ENCODE data around the gene PPP1R37.

Gene PPP1R37

DNA sequence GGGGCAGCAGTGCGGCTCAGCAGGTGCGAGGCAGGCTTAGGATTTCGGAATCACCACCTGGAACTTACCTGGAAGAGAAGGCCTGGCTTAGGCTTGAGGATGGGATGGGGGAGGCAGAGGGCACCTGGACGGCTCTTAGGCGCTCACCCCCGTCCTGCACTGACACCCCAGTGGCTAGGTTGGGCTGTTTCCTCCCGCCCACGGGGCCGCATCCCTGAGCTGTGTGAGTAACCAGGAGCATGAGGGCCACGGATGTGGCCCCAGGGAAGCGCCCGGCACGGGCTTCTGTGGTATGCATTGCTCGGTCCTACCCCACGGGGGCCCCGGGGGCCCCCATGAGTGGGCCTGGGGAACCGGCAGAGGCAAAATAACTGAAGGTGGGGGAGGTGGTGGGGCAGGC, 70.2 kb downstream of the PPP1R37 start:
- Histone ChIP-seq H3K4me2 (ENCODE audit: insufficient read depth, low read length, poor library complexity, severe bottlenecking) (no peak overlapping the region), H3K9me3 (replicated peaks in 1 of 2; ENCODE audit: control insufficient read depth in 2 of 2, insufficient read depth in 1 of 2, low read depth in 1 of 2, low read length in 2 of 2) (no peaks in the 10 kb centered on the region), H3K27ac (replicated peaks; ENCODE audit: low read length) (no peak overlapping the region), H4K91ac (ENCODE audit: low read depth, low read length, poor library complexity) (no peak overlapping the region), H3K4me1 (ENCODE audit: control insufficient read depth in 2 of 2, insufficient read depth in 1 of 2, low read depth in 1 of 2, low read length in 2 of 2) (peaks cover 1 to 15% of the 10 kb centered on the region in 2 donors), H4K8ac (ENCODE audit: low read depth, low read length) (no peak overlapping the region), H3K4ac (ENCODE audit: low read length) (no peak overlapping the region), H2BK5ac (ENCODE audit: low read length) (peak overlapping the region; percentile 39), H3K27me3 (ENCODE audit: control insufficient read depth in 3 of 3, insufficient read depth in 3 of 3, low read depth in 1 of 3, low read length in 3 of 3) (peaks cover 0 to 29% (median 2%) of the 10 kb centered on the region in 3 experiments), H2BK15ac (ENCODE audit: low read length) (no peak overlapping the region), H3K79me1 (ENCODE audit: low read depth, low read length) (peaks cover 2% of the 10 kb centered on the region), H3K23ac (ENCODE audit: low read depth, low read length, poor library complexity) (no peak overlapping the region), H3K9ac (ENCODE audit: low read depth, low read length, poor library complexity) (no peak overlapping the region), H2BK12ac (ENCODE audit: low read length) (no peak overlapping the region), H2AFZ (ENCODE audit: low read length) (no peak overlapping the region), H3K4me3 (ENCODE audit: low read length in 2 of 2) (no peak overlapping the region), H3K14ac (ENCODE audit: low read length) (no peak overlapping the region), H3K36me3 (replicated peaks in 1 of 2; ENCODE audit: control insufficient read depth in 2 of 2, insufficient read depth in 2 of 2, low read length in 2 of 2) (no peaks in the 10 kb centered on the region), H2BK120ac (ENCODE audit: low read depth, low read length) (no peak overlapping the region), H2AK5ac (ENCODE audit: low read depth, low read length) (peak overlapping the region; percentile 98), H3K18ac (ENCODE audit: low read length) (no peak overlapping the region)
- no CpG with 5 or more reads among the region's 17 CpGs for WGBS, 2 donors (ENCODE audit: extremely low coverage in 2 of 2, insufficient read length in 2 of 2, insufficient replicate concordance in 1 of 2)
- no peak for DNase-seq (ENCODE audit: low spot score)

DNA sequence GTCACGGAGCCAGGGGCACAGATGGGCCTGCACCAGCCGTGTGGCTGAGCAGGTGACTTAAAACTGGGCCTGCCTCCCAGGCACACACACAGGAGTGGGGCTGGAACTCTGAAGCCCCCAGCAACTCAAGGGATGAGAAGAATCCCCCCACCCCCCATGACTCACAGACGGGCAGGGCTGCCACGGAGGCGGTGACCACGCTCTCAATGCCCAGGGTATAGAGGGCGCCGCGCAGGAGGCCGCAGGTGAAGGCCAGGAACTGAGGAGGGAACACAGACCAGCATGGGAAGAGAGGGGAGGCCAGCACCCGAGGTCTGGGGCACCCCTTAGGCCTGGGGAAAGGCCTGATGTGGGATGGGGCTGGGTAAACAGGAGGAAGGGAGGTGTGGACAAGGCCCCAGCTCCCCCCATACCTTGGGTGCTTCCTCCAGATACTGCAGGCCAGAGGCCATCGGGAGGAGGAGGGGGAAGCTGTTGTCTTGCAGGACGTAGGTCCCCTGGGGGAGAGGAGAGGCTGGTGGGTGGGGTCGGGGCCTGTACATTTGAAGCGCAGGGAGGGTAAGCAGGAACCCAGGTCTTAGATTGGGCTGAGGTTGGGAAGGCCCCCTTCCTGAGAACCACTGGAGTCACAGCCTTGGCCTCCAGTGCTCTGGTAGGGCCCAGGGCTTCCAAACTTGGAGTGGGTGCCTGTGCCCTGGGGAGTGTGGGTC, 70.9 kb downstream of the PPP1R37 start:
- H2AFZ ChIP-seq (ENCODE audit: low read length), result no peak overlapping the region
- peaks cover 1 to 15% of the 10 kb centered on the region in 2 donors for H3K4me1 ChIP-seq (ENCODE audit: control insufficient read depth in 2 of 2, insufficient read depth in 1 of 2, low read depth in 1 of 2, low read length in 2 of 2)
- peak overlapping the region; percentile 34 for H3K9ac ChIP-seq (ENCODE audit: low read depth, low read length, poor library complexity)
- DNase-seq (ENCODE audit: low spot score), result no peak
- H2BK15ac ChIP-seq (ENCODE audit: low read length), result no peak overlapping the region
- H2BK5ac ChIP-seq (ENCODE audit: low read length), result peak overlapping the region; percentile 53
- H3K4ac ChIP-seq (ENCODE audit: low read length), result no peak overlapping the region
- no peak overlapping the region for H4K91ac ChIP-seq (ENCODE audit: low read depth, low read length, poor library complexity)
- no peak overlapping the region for H4K8ac ChIP-seq (ENCODE audit: low read depth, low read length)
- no peaks in the 10 kb centered on the region for H3K36me3 ChIP-seq (replicated peaks in 1 of 2; ENCODE audit: control insufficient read depth in 2 of 2, insufficient read depth in 2 of 2, low read length in 2 of 2)
- H3K79me1 ChIP-seq (ENCODE audit: low read depth, low read length), result peaks cover 2% of the 10 kb centered on the region
- peak overlapping the region; percentile 63 for H2AK5ac ChIP-seq (ENCODE audit: low read depth, low read length)
- no CpG with 5 or more reads among the region's 15 CpGs for WGBS, 2 donors (ENCODE audit: extremely low coverage in 2 of 2, insufficient read length in 2 of 2, insufficient replicate concordance in 1 of 2)
- peak overlapping the region; percentile 56 for H3K14ac ChIP-seq (ENCODE audit: low read length)
- no peaks in the 10 kb centered on the region for H3K9me3 ChIP-seq (replicated peaks in 1 of 2; ENCODE audit: control insufficient read depth in 2 of 2, insufficient read depth in 1 of 2, low read depth in 1 of 2, low read length in 2 of 2)
- no peak overlapping the region for H3K27ac ChIP-seq (replicated peaks; ENCODE audit: low read length)
- no peak overlapping the region for H3K23ac ChIP-seq (ENCODE audit: low read depth, low read length, poor library complexity)
- no peak overlapping the region for H3K18ac ChIP-seq (ENCODE audit: low read length)
- H2BK120ac ChIP-seq (ENCODE audit: low read depth, low read length), result no peak overlapping the region
- peaks cover 0 to 24% (median 2%) of the 10 kb centered on the region in 3 experiments for H3K27me3 ChIP-seq (ENCODE audit: control insufficient read depth in 3 of 3, insufficient read depth in 3 of 3, low read depth in 1 of 3, low read length in 3 of 3)
- no peak overlapping the region for H3K4me2 ChIP-seq (ENCODE audit: insufficient read depth, low read length, poor library complexity, severe bottlenecking)
- H2BK12ac ChIP-seq (ENCODE audit: low read length), result no peak overlapping the region
- H3K4me3 ChIP-seq (ENCODE audit: low read length in 2 of 2), result no peak overlapping the region

DNA sequence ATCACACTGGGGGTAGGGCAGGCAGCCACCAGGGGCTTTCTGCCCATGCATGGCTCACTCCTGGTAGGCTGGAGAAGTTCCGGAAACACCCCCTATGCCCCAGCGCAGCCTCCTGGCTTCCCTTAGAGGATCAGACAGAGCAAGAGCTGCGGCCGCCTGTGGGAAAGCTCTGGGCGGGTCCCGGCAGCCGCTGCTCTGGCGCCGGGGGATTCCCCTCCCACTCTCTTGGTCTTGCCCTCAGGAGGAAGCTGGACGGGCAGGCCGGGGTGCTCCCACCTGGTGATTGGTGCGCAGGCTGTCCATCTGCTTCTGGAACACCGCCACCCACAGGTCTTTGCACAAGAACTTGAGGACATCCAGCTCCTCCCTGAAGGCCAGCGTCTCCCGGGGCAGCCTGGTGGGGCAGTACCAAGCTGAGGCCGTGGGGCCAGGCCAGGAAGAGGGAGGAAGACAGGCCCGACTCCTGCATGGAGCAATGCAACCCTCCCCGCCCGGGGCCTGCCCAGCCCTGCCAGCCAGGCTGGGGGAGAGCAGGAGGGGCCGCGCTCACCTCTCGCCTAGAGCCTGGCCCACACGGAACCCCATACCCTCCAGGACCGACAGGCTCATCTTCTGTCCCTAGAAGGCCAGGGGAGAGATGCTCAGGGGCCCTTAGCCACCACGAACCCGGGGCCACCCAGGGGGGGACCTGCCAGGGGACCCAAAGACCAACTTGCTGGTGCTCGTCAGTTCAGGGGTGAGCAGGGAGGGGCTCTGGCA, 71.8 kb downstream of the PPP1R37 start:
- peaks cover 0 to 17% (median 2%) of the 10 kb centered on the region in 3 experiments for H3K27me3 ChIP-seq (ENCODE audit: control insufficient read depth in 3 of 3, insufficient read depth in 3 of 3, low read depth in 1 of 3, low read length in 3 of 3)
- no peak overlapping the region for H2BK12ac ChIP-seq (ENCODE audit: low read length)
- WGBS, 2 donors (ENCODE audit: extremely low coverage in 2 of 2, insufficient read length in 2 of 2, insufficient replicate concordance in 1 of 2), result no CpG with 5 or more reads among the region's 27 CpGs
- no peak overlapping the region for H3K4ac ChIP-seq (ENCODE audit: low read length)
- no peak overlapping the region for H2AFZ ChIP-seq (ENCODE audit: low read length)
- H2BK120ac ChIP-seq (ENCODE audit: low read depth, low read length), result no peak overlapping the region
- peaks cover 2% of the 10 kb centered on the region for H3K79me1 ChIP-seq (ENCODE audit: low read depth, low read length)
- DNase-seq (ENCODE audit: low spot score), result no peak
- H2AK5ac ChIP-seq (ENCODE audit: low read depth, low read length), result peak overlapping the region; percentile 75
- no peak overlapping the region for H4K8ac ChIP-seq (ENCODE audit: low read depth, low read length)
- H2BK15ac ChIP-seq (ENCODE audit: low read length), result no peak overlapping the region
- no peak overlapping the region for H3K4me2 ChIP-seq (ENCODE audit: insufficient read depth, low read length, poor library complexity, severe bottlenecking)
- no peak overlapping the region for H3K27ac ChIP-seq (replicated peaks; ENCODE audit: low read length)
- H3K9ac ChIP-seq (ENCODE audit: low read depth, low read length, poor library complexity), result peak overlapping the region; percentile 60
- no peaks in the 10 kb centered on the region for H3K36me3 ChIP-seq (replicated peaks in 1 of 2; ENCODE audit: control insufficient read depth in 2 of 2, insufficient read depth in 2 of 2, low read length in 2 of 2)
- peak overlapping the region; percentile 68 for H3K23ac ChIP-seq (ENCODE audit: low read depth, low read length, poor library complexity)
- peak overlapping the region; percentile 48 for H3K18ac ChIP-seq (ENCODE audit: low read length)
- peaks cover 1 to 15% of the 10 kb centered on the region in 2 donors for H3K4me1 ChIP-seq (ENCODE audit: control insufficient read depth in 2 of 2, insufficient read depth in 1 of 2, low read depth in 1 of 2, low read length in 2 of 2)
- no peak overlapping the region for H2BK5ac ChIP-seq (ENCODE audit: low read length)
- no peak overlapping the region for H3K4me3 ChIP-seq (ENCODE audit: low read length in 2 of 2)
- no peak overlapping the region for H4K91ac ChIP-seq (ENCODE audit: low read depth, low read length, poor library complexity)
- no peak overlapping the region for H3K14ac ChIP-seq (ENCODE audit: low read length)
- no peaks in the 10 kb centered on the region for H3K9me3 ChIP-seq (replicated peaks in 1 of 2; ENCODE audit: control insufficient read depth in 2 of 2, insufficient read depth in 1 of 2, low read depth in 1 of 2, low read length in 2 of 2)

DNA sequence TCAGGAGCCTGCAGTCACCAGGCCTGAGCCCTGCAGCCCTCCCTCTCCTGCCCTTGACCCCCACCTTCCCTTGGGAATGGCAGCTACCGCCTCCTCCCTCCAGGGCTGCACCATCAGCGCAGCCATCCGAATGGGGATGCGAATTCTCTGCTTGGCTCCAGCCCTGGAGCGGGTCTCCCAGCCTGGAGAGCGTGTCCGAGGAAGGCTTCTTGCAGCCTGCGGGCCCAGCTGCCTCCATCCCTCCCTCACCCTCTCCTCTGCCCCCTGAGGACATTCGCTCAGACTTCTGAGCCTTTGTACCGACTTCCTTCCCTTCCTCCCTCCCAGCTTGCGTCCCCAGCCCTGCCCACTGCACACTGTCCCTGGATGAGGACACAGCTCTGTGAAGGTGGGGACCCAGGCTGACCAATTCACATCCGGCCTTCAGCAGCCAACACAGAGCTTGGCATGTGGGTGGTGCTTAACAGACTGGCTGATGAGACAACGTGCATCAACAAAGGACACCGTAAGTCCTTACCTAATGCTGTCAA, 73.8 kb downstream of the PPP1R37 start:
- no peak overlapping the region for H3K4me3 ChIP-seq (ENCODE audit: low read length in 2 of 2)
- H3K9me3 ChIP-seq (replicated peaks in 1 of 2; ENCODE audit: control insufficient read depth in 2 of 2, insufficient read depth in 1 of 2, low read depth in 1 of 2, low read length in 2 of 2), result no peaks in the 10 kb centered on the region
- H3K79me1 ChIP-seq (ENCODE audit: low read depth, low read length), result peaks cover 2% of the 10 kb centered on the region
- H3K18ac ChIP-seq (ENCODE audit: low read length), result peak overlapping the region; percentile 23
- H2BK5ac ChIP-seq (ENCODE audit: low read length), result no peak overlapping the region
- H3K4me2 ChIP-seq (ENCODE audit: insufficient read depth, low read length, poor library complexity, severe bottlenecking), result no peak overlapping the region
- peak overlapping the region; percentile 63 for H3K9ac ChIP-seq (ENCODE audit: low read depth, low read length, poor library complexity)
- H2AFZ ChIP-seq (ENCODE audit: low read length), result peak overlapping the region; percentile 69
- H3K4me1 ChIP-seq (ENCODE audit: control insufficient read depth in 2 of 2, insufficient read depth in 1 of 2, low read depth in 1 of 2, low read length in 2 of 2), result peaks cover 6 to 21% of the 10 kb centered on the region in 2 donors
- H3K27ac ChIP-seq (replicated peaks; ENCODE audit: low read length), result no peak overlapping the region
- H3K23ac ChIP-seq (ENCODE audit: low read depth, low read length, poor library complexity), result peak overlapping the region; percentile 67
- no CpG with 5 or more reads among the region's 14 CpGs for WGBS, 2 donors (ENCODE audit: extremely low coverage in 2 of 2, insufficient read length in 2 of 2, insufficient replicate concordance in 1 of 2)
- no peak overlapping the region for H2BK120ac ChIP-seq (ENCODE audit: low read depth, low read length)
- no peak overlapping the region for H2BK15ac ChIP-seq (ENCODE audit: low read length)
- H3K4ac ChIP-seq (ENCODE audit: low read length), result no peak overlapping the region
- H3K27me3 ChIP-seq (ENCODE audit: control insufficient read depth in 3 of 3, insufficient read depth in 3 of 3, low read depth in 1 of 3, low read length in 3 of 3), result no peaks in the 10 kb centered on the region
- H2AK5ac ChIP-seq (ENCODE audit: low read depth, low read length), result no peak overlapping the region
- H2BK12ac ChIP-seq (ENCODE audit: low read length), result no peak overlapping the region
- H3K14ac ChIP-seq (ENCODE audit: low read length), result peak overlapping the region; percentile 84
- no peak overlapping the region for H4K8ac ChIP-seq (ENCODE audit: low read depth, low read length)
- no peak for DNase-seq (ENCODE audit: low spot score)
- no peak overlapping the region for H4K91ac ChIP-seq (ENCODE audit: low read depth, low read length, poor library complexity)
- no peaks in the 10 kb centered on the region for H3K36me3 ChIP-seq (replicated peaks in 1 of 2; ENCODE audit: control insufficient read depth in 2 of 2, insufficient read depth in 2 of 2, low read length in 2 of 2)
